IMR-90 (cell line): Measurements from ENCODE around the gene ACTR1A. TPM values are rescaled to one million over a fixed set of nuclear protein-coding genes. Genes with fewer than 3 reads are reported as not detected.

ENCODE experiments used
- ATAC-seq: fragments of 200-7000 bp; cut with Tn5 transposase; 2 replicates; pipeline ENCODE4 v1.9.1; 2020; ENCODE audit warnings: low read depth, mild to moderate bottlenecking, moderate library complexity
- BruUV-seq: library from RNA; stranded (reverse); fragments of 400-500 nt; replicated peaks from 2 replicates; lab custom pipeline; 2021; lab: Mats Ljungman, UMichigan
- CTCF ChIA-PET: fragments of 300-600 bp; formaldehyde crosslinking; extraction: SDS; loops from one replicate; lab custom pipeline; 2021; ENCODE audit warnings: antibody characterized with exemption; lab: Yijun Ruan, JAX
- POLR2A ChIA-PET: fragments of 300-600 bp; sonication (Branson Sonifier 250); formaldehyde crosslinking; loops from one replicate; lab custom pipeline; 2022; ENCODE audit warnings: antibody characterized with exemption; ENCODE audit not compliant: unreplicated experiment; lab: Charles Lee
- DNase-seq: peaks from one replicate; pipeline ENCODE4 v3.0.0; 2013
- H2AFZ ChIP-seq: replicated peaks from 2 replicates; pipeline ENCODE3; 2013; ENCODE audit warnings: low read length, mild to moderate bottlenecking; ENCODE audit not compliant: poor library complexity
- H2AK5ac ChIP-seq: 2 replicates; pipeline ENCODE4 v1.6.1; 2013; ENCODE audit warnings: low read depth, low read length, inconsistent platforms
- H2AK9ac ChIP-seq: replicated peaks from 2 replicates; pipeline ENCODE3; 2013; ENCODE audit warnings: mild to moderate bottlenecking, low read depth, low read length, moderate library complexity; ENCODE audit not compliant: poor library complexity
- H2BK120ac ChIP-seq: 2 replicates; pipeline ENCODE4 v1.6.1; 2013; ENCODE audit warnings: low read depth, low read length, inconsistent platforms
- H2BK15ac ChIP-seq: 3 replicates; pipeline ENCODE4 v1.6.1; 2013; ENCODE audit warnings: low read depth, low read length, inconsistent platforms
- H2BK20ac ChIP-seq: 2 replicates; pipeline ENCODE4 v1.6.1; 2013; ENCODE audit warnings: low read depth, mild to moderate bottlenecking, inconsistent platforms, low read length, moderate library complexity
- H2BK5ac ChIP-seq: 2 replicates; pipeline ENCODE4 v1.6.1; 2013; ENCODE audit warnings: mild to moderate bottlenecking, low read depth, low read length, inconsistent platforms; ENCODE audit not compliant: poor library complexity, severe bottlenecking
- H3K14ac ChIP-seq: replicated peaks from 2 replicates; pipeline ENCODE4 v1.6.1; 2013; ENCODE audit warnings: low read depth, low read length, inconsistent platforms
- H3K18ac ChIP-seq: 2 replicates; pipeline ENCODE4 v1.6.1; 2013; ENCODE audit warnings: low read depth, low read length, control low read depth
- H3K23ac ChIP-seq: 2 replicates; pipeline ENCODE4 v1.6.1; 2013; ENCODE audit warnings: low read depth, low read length, inconsistent platforms
- H3K27ac ChIP-seq: 2 replicates; pipeline ENCODE4 v1.5.1; 2013; ENCODE audit warnings: mild to moderate bottlenecking, control low read depth, low read length; ENCODE audit not compliant: insufficient read depth
- H3K27me3 ChIP-seq: 2 replicates; pipeline ENCODE4 v1.6.1; 2013; ENCODE audit warnings: low read length; ENCODE audit not compliant: control insufficient read depth, insufficient read depth
- H3K36me3 ChIP-seq: 2 replicates; pipeline ENCODE4 v1.6.1; 2013; ENCODE audit warnings: low read length, mixed read lengths; ENCODE audit not compliant: control insufficient read depth, insufficient read depth
- H3K4ac ChIP-seq: 2 replicates; pipeline ENCODE4 v1.6.1; 2013; ENCODE audit warnings: low read depth, low read length, inconsistent platforms
- H3K4me1 ChIP-seq: 2 replicates; pipeline ENCODE4 v1.6.1; 2013; ENCODE audit warnings: low read length, mixed read lengths; ENCODE audit not compliant: control insufficient read depth, insufficient read depth
- H3K4me2 ChIP-seq: 2 replicates; pipeline ENCODE4 v1.6.1; 2013; ENCODE audit warnings: low read depth, mild to moderate bottlenecking, control low read depth, low read length, moderate library complexity
- H3K4me3 ChIP-seq: 2 replicates; pipeline ENCODE4 v1.5.1; 2013; ENCODE audit warnings: low read depth, mild to moderate bottlenecking, control low read depth, low read length, moderate library complexity; ENCODE audit not compliant: insufficient read depth
- H3K56ac ChIP-seq: 2 replicates; pipeline ENCODE4 v1.6.1; 2013; ENCODE audit warnings: low read length, inconsistent platforms; ENCODE audit not compliant: insufficient read depth; ENCODE audit errors: extremely low read depth
- H3K79me1 ChIP-seq, 2 experiments: 2 replicates each; pipeline ENCODE4 v1.6.1; 2013; ENCODE audit warnings: low read length in 2 of 2, inconsistent platforms in 1 of 2, low read depth in 1 of 2
- H3K9ac ChIP-seq: 2 replicates; pipeline ENCODE4 v1.6.1; 2013; ENCODE audit warnings: low read depth, low read length, control low read depth
- H3K9me1 ChIP-seq: 2 replicates; pipeline ENCODE4 v1.6.1; 2013; ENCODE audit warnings: low read length, inconsistent platforms; ENCODE audit not compliant: insufficient read depth
- H3K9me3 ChIP-seq: 2 replicates; pipeline ENCODE4 v1.6.1; 2013; ENCODE audit warnings: low read length; ENCODE audit not compliant: control insufficient read depth, insufficient read depth
- H4K20me1 ChIP-seq: 2 replicates; pipeline ENCODE4 v1.6.1; 2013; ENCODE audit warnings: low read length, inconsistent platforms; ENCODE audit not compliant: insufficient read depth
- H4K5ac ChIP-seq: 2 replicates; pipeline ENCODE4 v1.6.1; 2013; ENCODE audit warnings: mild to moderate bottlenecking, low read depth, low read length, control low read depth
- H4K8ac ChIP-seq, 2 experiments: 2 replicates each; pipeline ENCODE4 v1.6.1; 2013; ENCODE audit warnings: low read depth in 2 of 2, low read length in 2 of 2, control low read depth in 1 of 2, inconsistent platforms in 1 of 2
- H4K91ac ChIP-seq: 2 replicates; pipeline ENCODE4 v1.6.1; 2013; ENCODE audit warnings: low read depth, low read length, inconsistent platforms; ENCODE audit not compliant: insufficient read depth
- CTCF ChIP-seq: conservative IDR thresholded peaks from 2 replicates; pipeline ENCODE4 v1.5.1; 2012; ENCODE audit warnings: mild to moderate bottlenecking, low read depth, low read length, improper control_type of control experiment
- ELK1 ChIP-seq: fragments of 150-350 bp; IDR thresholded peaks from 2 replicates; pipeline ENCODE4 v1.6.1; 2016; ENCODE audit warnings: low read depth, mild to moderate bottlenecking, low read length, moderate library complexity, borderline replicate concordance
- FOS ChIP-seq: fragments of 150-350 bp; IDR thresholded peaks from 2 replicates; pipeline ENCODE4 v1.6.1; 2016; ENCODE audit warnings: low read depth, low read length
- MXI1 ChIP-seq: IDR thresholded peaks from 2 replicates; pipeline ENCODE4 v1.6.1; 2012; ENCODE audit warnings: low read depth, mild to moderate bottlenecking, low read length, moderate library complexity, borderline replicate concordance
- NFE2L2 ChIP-seq: fragments of 150-350 bp; IDR thresholded peaks from 2 replicates; pipeline ENCODE4 v1.6.1; 2016; ENCODE audit warnings: low read depth, mild to moderate bottlenecking, low read length
- WGBS, 2 experiments: methylation state at CpG; one replicate each; pipeline versions ENCODE4 v1.1.5 to v1.1.7; 2013; ENCODE audit warnings: missing lambda C conversion rate in 2 of 2; ENCODE audit not compliant: insufficient read length in 1 of 2; ENCODE audit errors: extremely low coverage in 2 of 2; 5-methylcytosine and 5-hydroxymethylcytosine counted together
- dilution Hi-C: fragments of 300-500 bp; cut with HindIII; formaldehyde crosslinking; loops from one replicate; pipeline ENCODE4 v1.14.3; 2018; ENCODE audit warnings: low sequenced_read_pairs; ENCODE audit not compliant: unreplicated experiment
- in situ Hi-C: fragments of 300-500 bp; cut with MboI; formaldehyde crosslinking; loops from 3 replicates; pipeline ENCODE4 v1.14.3; 2019; ENCODE audit warnings: low sequenced_read_pairs, inconsistent platforms, mixed read lengths
- intact Hi-C: fragments of 100-400 bp; cut with micrococcal nuclease; formaldehyde crosslinking; loops from 2 replicates; pipeline ENCODE4 v1.10.0; 2022
- polyA plus RNA-seq, 3 experiments: library from polyadenylated mRNA; depleted of rRNA; stranded (reverse); fragments of >200 nt; gene quantifications; 2 replicates each; pipeline ENCODE4 v1.2.3, GENCODE V29; 2012; ENCODE audit warnings: low replicate concordance in 1 of 3
- total RNA-seq: library from RNA; depleted of rRNA; stranded (reverse); fragments of >200 nt; gene quantifications from 2 replicates; pipeline ENCODE4 v1.2.3, GENCODE V29; 2012

Gene ACTR1A
- total and polyA plus RNA-seq, 2 of the 4 experiments (the other 2 are of a cell fraction): 142 to 157 TPM

GRCh38 chr10:102493771-102494170, 8.7 kb downstream of the ACTR1A start:
- BruUV-seq: no TSS peak
- Histone ChIP-seq H3K4ac (no peak overlapping the region), H3K9ac (no peak overlapping the region), H2AK5ac (no peak overlapping the region), H4K8ac (no peak overlapping the region), H3K9me3 (no peaks in the 10 kb centered on the region), H2AK9ac (no peak overlapping the region), H4K5ac (no peak overlapping the region), H3K79me1 (peaks cover 19 to 67% of the 10 kb centered on the region in 2 experiments), H3K56ac (no peak overlapping the region), H2BK5ac (no peak overlapping the region), H2AFZ (no peak overlapping the region), H3K14ac (no peak overlapping the region), H3K23ac (no peak overlapping the region), H2BK120ac (no peak overlapping the region), H3K4me1 (no peaks in the 10 kb centered on the region), H3K27me3 (no peaks in the 10 kb centered on the region), H3K27ac (no peak overlapping the region), H2BK20ac (no peak overlapping the region), H3K36me3 (peaks cover 13% of the 10 kb centered on the region), H3K4me3 (no peak overlapping the region), H3K4me2 (no peak overlapping the region), H2BK15ac (no peak overlapping the region), H3K18ac (no peak overlapping the region), H4K20me1 (peaks cover 66% of the 10 kb centered on the region), H4K91ac (no peak overlapping the region), H3K9me1 (peaks cover 14% of the 10 kb centered on the region; the same call in 1 of the 2 replicates)
- ChIA-PET POLR2A (no interaction called here), CTCF (interaction anchor here (1.0 kb wide), 1 partner anchor 90 kb away, joined by 3 read pairs; no protein-coding TSS in a partner anchor)
- dilution Hi-C loops: no loop called here
- no peak for DNase-seq
- WGBS, 2 experiments: no CpG with 5 or more reads among the region's 2 CpGs
- intact Hi-C loops: no loop called here
- no peak for ATAC-seq
- in situ Hi-C loops: no loop called here
- no peak for TF ChIP-seq FOS
- TF ChIP-seq NFE2L2: no peak
- no peak for TF ChIP-seq ELK1
- no peak for TF ChIP-seq CTCF
- TF ChIP-seq MXI1: no peak
